HL-60 (cell line): Measurements from ENCODE around the gene PTX4.
A peak's percentile ranks its signal among the peaks of the same experiment; 100 is the strongest.

Source experiments
- DNase-seq, 2 experiments: peaks; one replicate each; pipeline ENCODE4 v3.0.0-alpha.2; 2010 to 2020; ENCODE audit warnings: low read depth in 1 of 2, low spot score in 1 of 2
- H3K27ac ChIP-seq: fragments of 250-450 bp; sonication (Bioruptor Pico); replicated peaks from 2 replicates; pipeline ENCODE4 v1.5.1; 2020; ENCODE audit warnings: mild to moderate bottlenecking, moderate library complexity
- H3K27me3 ChIP-seq: fragments of 250-450 bp; sonication (Bioruptor Pico); 2 replicates; pipeline ENCODE4 v1.5.1; 2021; ENCODE audit warnings: mild to moderate bottlenecking, moderate library complexity; ENCODE audit not compliant: insufficient read depth, poor library complexity, severe bottlenecking
- H3K4me3 ChIP-seq: replicated peaks from 2 replicates; pipeline ENCODE4 v1.5.1; 2011; ENCODE audit warnings: mild to moderate bottlenecking, control low read depth, low read length; ENCODE audit not compliant: insufficient read depth
- CTCF ChIP-seq: IDR thresholded peaks from one replicate; pipeline ENCODE4 v1.5.1; 2011; ENCODE audit warnings: low read length, control low read depth, inconsistent platforms; ENCODE audit not compliant: insufficient read depth
- GABPA ChIP-seq: IDR thresholded peaks from 2 replicates; pipeline ENCODE4 v1.6.1; 2012; ENCODE audit warnings: low read depth
- POLR2AphosphoS5 ChIP-seq: IDR thresholded peaks from 2 replicates; pipeline ENCODE4 v1.6.1; 2012; ENCODE audit warnings: low read depth
- SPI1 ChIP-seq: IDR thresholded peaks from 2 replicates; pipeline ENCODE4 v1.6.1; 2012; ENCODE audit warnings: low read depth, mild to moderate bottlenecking, borderline replicate concordance
- TF ChIP-seq, protein P1 (sequence below): IDR thresholded peaks from 2 replicates; pipeline ENCODE4 v1.6.1; 2012; ENCODE audit warnings: low read depth; ENCODE audit not compliant: insufficient replicate concordance

The PTX4 gene

GRCh38 chr16:1505912-1506311, 17.2 kb upstream of the PTX4 start:
- no peak overlapping the region for H3K4me3 ChIP-seq
- no peak for TF ChIP-seq GABPA
- TF ChIP-seq, protein P1, sequence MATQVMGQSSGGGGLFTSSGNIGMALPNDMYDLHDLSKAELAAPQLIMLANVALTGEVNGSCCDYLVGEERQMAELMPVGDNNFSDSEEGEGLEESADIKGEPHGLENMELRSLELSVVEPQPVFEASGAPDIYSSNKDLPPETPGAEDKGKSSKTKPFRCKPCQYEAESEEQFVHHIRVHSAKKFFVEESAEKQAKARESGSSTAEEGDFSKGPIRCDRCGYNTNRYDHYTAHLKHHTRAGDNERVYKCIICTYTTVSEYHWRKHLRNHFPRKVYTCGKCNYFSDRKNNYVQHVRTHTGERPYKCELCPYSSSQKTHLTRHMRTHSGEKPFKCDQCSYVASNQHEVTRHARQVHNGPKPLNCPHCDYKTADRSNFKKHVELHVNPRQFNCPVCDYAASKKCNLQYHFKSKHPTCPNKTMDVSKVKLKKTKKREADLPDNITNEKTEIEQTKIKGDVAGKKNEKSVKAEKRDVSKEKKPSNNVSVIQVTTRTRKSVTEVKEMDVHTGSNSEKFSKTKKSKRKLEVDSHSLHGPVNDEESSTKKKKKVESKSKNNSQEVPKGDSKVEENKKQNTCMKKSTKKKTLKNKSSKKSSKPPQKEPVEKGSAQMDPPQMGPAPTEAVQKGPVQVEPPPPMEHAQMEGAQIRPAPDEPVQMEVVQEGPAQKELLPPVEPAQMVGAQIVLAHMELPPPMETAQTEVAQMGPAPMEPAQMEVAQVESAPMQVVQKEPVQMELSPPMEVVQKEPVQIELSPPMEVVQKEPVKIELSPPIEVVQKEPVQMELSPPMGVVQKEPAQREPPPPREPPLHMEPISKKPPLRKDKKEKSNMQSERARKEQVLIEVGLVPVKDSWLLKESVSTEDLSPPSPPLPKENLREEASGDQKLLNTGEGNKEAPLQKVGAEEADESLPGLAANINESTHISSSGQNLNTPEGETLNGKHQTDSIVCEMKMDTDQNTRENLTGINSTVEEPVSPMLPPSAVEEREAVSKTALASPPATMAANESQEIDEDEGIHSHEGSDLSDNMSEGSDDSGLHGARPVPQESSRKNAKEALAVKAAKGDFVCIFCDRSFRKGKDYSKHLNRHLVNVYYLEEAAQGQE = no peak
- TF ChIP-seq POLR2AphosphoS5 = no peak
- TF ChIP-seq CTCF = no peak
- TF ChIP-seq SPI1 = no peak
- no peak overlapping the region for H3K27ac ChIP-seq
- no peaks in the 10 kb centered on the region for H3K27me3 ChIP-seq
- no peak for DNase-seq

GRCh38 chr16:1505073-1505844, 16.5 kb upstream of the PTX4 start:
- TF ChIP-seq, protein P1 = no peak
- TF ChIP-seq SPI1 = no peak
- peak; percentile 62; the same call in 1 of the 2 replicates for TF ChIP-seq POLR2AphosphoS5
- Histone ChIP-seq H3K4me3 (no peak overlapping the region), H3K27ac (no peak overlapping the region), H3K27me3 (no peaks in the 10 kb centered on the region)
- no peak for DNase-seq

- no peak overlapping the region for H3K4me3 ChIP-seq
- no peaks in the 10 kb centered on the region for H3K27me3 ChIP-seq
- no peak for TF ChIP-seq SPI1
- H3K27ac ChIP-seq = no peak overlapping the region
- DNase-seq = no peak
These were observed 14.6 kb upstream of the PTX4 start for GRCh38 chr16:1503110-1503955.

- TF ChIP-seq SPI1 (no peak), POLR2AphosphoS5 (0 out of 2 replicates have a peak, but pooled peaks have one; percentile 4)
- H3K4me3 ChIP-seq = no peak overlapping the region
- no peak for DNase-seq
- no peak overlapping the region for H3K27ac ChIP-seq
- no peaks in the 10 kb centered on the region for H3K27me3 ChIP-seq
These were observed 13.6 kb upstream of the PTX4 start for GRCh38 chr16:1502092-1503004.
